ENCODE data around the gene PXDC1.

DNA sequence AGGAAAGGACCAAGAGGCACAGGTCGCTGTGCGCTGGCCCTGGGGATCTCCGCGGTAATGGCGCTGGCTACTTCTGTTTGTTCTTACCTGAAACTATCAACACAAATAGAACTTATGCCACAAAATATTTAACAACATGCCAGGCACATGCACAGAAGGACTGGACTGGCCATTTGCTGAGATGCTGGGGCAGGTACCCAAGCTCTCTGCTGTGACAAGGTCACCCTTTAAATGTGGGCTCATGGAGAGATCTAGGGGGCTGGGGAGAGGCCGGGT is 28.0 kb upstream of the PXDC1 start:
- TF ChIP-seq CTCF (IDR thresholded peaks at IDR 0.05) = no peak
- TF ChIP-seq ZFX (IDR thresholded peaks at IDR 0.05; ENCODE audit: borderline replicate concordance) = no peak
